Tibial artery (tissue), 4 donors: ENCODE measurements around the gene CRYBA4.

Source experiments
- DNase-seq, 2 donors: peaks; one replicate each; pipeline ENCODE4 v3.0.0-alpha.2; 2019
- H3K27ac ChIP-seq, 2 donors: fragments of 200-600 bp; sonication (generic) in 1 of 2; 1 replicate in 1 of 2; 2 replicates in 1 of 2; pipeline ENCODE4 v1.5.1; 2018 to 2019; ENCODE audit warnings: mild to moderate bottlenecking in 1 of 2
- H3K27me3 ChIP-seq, 2 donors: fragments of 200-600 bp; sonication (generic) in 1 of 2; one replicate each; pipeline versions ENCODE4 v1.5.1 to v1.6.0; 2016 to 2019
- H3K36me3 ChIP-seq, 3 donors: fragments of 200-600 bp; sonication (generic) in 2 of 3; one replicate each; pipeline ENCODE4 v1.5.1; 2016 to 2019; ENCODE audit warnings: mild to moderate bottlenecking in 2 of 3
- H3K4me1 ChIP-seq, 4 donors: fragments of 200-600 bp; sonication (generic) in 2 of 4; 1 replicate in 3 of 4; 2 replicates in 1 of 4; pipeline ENCODE4 v1.5.1; 2016 to 2019
- H3K4me3 ChIP-seq, 2 donors: fragments of 200-600 bp; sonication (generic) in 1 of 2; 1 replicate in 1 of 2; 2 replicates in 1 of 2; pipeline ENCODE4 v1.5.1; 2018 to 2019; ENCODE audit warnings: mild to moderate bottlenecking in 2 of 2
- H3K9me3 ChIP-seq, 3 donors: fragments of 200-600 bp; sonication (generic) in 1 of 3; one replicate each; pipeline ENCODE4 v1.5.1; 2016 to 2019
- intact Hi-C: fragments of 100-400 bp; cut with DNase I; formaldehyde crosslinking; loops from one replicate; pipeline ENCODE4 v1.15.0; 2023; ENCODE audit warnings: low total_unique reads
- TF ChIP-seq, protein P1 (sequence below), 2 experiments: fragments of 200-600 bp in 1 of 2; fragments of 450-650 bp in 1 of 2; IDR thresholded peaks; one replicate each; pipeline ENCODE4 v1.5.1; 2017 to 2019; ENCODE audit warnings: antibody characterized with exemption in 2 of 2, mild to moderate bottlenecking in 1 of 2, moderate library complexity in 1 of 2

The CRYBA4 gene

DNA sequence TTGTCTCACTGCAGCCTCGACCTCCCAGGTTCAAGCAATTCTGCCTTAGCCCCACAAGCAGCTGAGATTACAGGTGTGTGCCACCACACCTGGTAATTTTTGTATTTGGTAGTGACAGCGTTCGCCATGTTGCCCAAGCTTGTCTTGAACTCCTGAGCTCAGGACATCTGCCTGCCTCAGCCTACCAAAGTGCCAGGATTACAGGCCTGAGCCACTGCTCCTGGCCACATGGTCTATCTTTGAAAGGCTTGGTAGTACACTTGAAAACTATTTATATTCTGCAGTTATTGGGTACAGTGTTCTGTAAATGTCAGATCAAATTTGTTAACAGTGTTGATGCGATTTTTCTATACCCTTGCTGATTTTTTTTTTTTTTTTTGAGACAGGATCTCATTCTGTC lies 9.5 kb downstream of the CRYBA4 start:
- Histone ChIP-seq H3K4me1 (no peaks in the 10 kb centered on the region), H3K36me3 (no peaks in the 10 kb centered on the region), H3K27me3 (peaks cover 0 to 18% of the 10 kb centered on the region in 2 donors), H3K4me3 (no peak overlapping the region), H3K27ac (no peak overlapping the region), H3K9me3 (no peaks in the 10 kb centered on the region)
- intact Hi-C loops: no loop called here
- no peak for DNase-seq
- TF ChIP-seq, protein P1, sequence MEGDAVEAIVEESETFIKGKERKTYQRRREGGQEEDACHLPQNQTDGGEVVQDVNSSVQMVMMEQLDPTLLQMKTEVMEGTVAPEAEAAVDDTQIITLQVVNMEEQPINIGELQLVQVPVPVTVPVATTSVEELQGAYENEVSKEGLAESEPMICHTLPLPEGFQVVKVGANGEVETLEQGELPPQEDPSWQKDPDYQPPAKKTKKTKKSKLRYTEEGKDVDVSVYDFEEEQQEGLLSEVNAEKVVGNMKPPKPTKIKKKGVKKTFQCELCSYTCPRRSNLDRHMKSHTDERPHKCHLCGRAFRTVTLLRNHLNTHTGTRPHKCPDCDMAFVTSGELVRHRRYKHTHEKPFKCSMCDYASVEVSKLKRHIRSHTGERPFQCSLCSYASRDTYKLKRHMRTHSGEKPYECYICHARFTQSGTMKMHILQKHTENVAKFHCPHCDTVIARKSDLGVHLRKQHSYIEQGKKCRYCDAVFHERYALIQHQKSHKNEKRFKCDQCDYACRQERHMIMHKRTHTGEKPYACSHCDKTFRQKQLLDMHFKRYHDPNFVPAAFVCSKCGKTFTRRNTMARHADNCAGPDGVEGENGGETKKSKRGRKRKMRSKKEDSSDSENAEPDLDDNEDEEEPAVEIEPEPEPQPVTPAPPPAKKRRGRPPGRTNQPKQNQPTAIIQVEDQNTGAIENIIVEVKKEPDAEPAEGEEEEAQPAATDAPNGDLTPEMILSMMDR (IDR thresholded peaks at IDR 0.05): no peak

DNA sequence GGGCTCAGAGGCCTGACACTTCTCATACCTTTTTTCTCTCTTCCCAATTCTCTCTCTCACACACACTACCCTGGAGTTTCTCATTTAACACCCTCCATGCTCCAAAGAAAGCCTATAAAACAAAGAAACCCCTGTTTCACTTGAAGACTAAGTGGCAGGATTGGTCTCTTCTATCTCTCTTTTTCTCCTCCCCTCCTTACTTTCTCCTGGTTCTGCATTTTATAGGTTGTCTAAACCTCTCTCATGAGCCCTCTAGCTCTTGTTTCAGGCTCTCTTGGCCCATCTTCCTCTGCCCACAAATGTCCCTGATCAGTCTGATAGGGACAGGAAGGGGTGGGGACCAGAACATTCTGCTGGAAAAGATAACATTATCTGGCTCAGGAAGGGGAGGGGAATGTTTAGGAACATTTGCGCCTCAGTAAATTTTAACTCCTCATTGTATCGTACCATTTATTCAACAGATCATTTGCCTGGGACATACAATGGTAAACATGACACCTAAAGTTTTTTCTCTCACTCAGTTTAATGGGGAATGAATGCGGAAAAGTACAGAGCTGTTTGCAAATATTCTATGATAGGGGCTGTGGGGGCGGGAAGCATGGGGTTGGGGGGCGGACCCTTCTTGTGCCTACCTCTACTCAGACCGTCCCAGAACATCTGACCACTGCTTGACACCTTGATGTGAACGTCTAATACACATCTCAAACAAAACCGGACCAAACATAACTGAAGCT lies 10.8 kb downstream of the CRYBA4 start:
- Histone ChIP-seq H3K36me3 (no peaks in the 10 kb centered on the region), H3K4me3 (no peak overlapping the region), H3K27ac (no peak overlapping the region), H3K9me3 (no peaks in the 10 kb centered on the region), H3K4me1 (no peaks in the 10 kb centered on the region), H3K27me3 (peaks cover 0 to 26% of the 10 kb centered on the region in 2 donors)
- intact Hi-C loops: no loop called here
- TF ChIP-seq, protein P1 (IDR thresholded peaks at IDR 0.05): no peak
- DNase-seq: no peak

DNA sequence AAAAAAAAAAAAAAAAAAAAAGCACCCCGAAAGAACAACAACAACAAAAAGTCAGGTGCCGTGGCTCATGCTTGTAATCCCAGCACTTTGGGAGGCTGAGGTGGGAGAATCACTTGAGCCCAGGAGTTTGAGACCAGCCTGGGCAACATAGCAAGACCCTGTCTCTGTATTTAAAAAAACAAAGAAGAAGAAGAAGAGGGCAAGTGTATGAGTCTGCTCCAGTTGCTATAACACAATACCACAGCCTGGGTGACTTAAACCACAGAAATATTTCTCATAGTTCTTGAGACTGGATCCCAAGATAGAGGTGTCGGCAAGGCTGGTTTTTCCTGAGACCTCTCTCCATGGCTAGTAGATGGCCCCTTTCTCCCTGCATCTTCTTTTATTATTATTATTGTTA lies 12.4 kb downstream of the CRYBA4 start:
- H3K4me1 ChIP-seq: no peaks in the 10 kb centered on the region
- TF ChIP-seq, protein P1 (IDR thresholded peaks at IDR 0.05): no peak
- H3K36me3 ChIP-seq: no peaks in the 10 kb centered on the region
- H3K27ac ChIP-seq: no peak overlapping the region
- no peak for DNase-seq
- H3K9me3 ChIP-seq: no peaks in the 10 kb centered on the region
- no peak overlapping the region for H3K4me3 ChIP-seq
- peaks cover 0 to 30% of the 10 kb centered on the region in 2 donors for H3K27me3 ChIP-seq
- intact Hi-C loops: no loop called here

DNA sequence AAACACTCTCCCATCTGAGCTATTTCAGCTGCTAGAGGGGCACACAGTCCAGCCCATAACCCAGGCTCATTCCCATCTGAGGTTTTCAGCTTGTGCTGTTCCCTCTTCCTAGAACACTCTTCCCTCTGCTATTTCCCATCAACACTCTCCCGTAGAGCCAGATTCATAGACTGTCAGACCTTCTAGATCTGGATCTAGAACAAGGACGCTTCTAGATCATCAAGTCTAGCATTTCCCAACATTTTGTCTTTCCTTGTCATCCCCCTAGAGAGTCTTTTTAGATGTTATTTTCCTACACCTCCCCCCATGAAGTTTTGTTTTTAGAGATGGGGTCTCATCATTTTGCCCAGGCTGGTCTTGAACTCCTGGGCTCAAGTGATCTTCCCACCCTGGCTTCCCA lies 13.4 kb downstream of the CRYBA4 start:
- TF ChIP-seq, protein P1 (IDR thresholded peaks at IDR 0.05): no peak
- H3K4me1 ChIP-seq: no peaks in the 10 kb centered on the region
- no peak overlapping the region for H3K27ac ChIP-seq
- intact Hi-C loops: no loop called here
- H3K36me3 ChIP-seq: no peaks in the 10 kb centered on the region
- H3K4me3 ChIP-seq: no peak overlapping the region
- DNase-seq: no peak
- peaks cover 0 to 34% of the 10 kb centered on the region in 2 donors for H3K27me3 ChIP-seq
- H3K9me3 ChIP-seq: no peaks in the 10 kb centered on the region

DNA sequence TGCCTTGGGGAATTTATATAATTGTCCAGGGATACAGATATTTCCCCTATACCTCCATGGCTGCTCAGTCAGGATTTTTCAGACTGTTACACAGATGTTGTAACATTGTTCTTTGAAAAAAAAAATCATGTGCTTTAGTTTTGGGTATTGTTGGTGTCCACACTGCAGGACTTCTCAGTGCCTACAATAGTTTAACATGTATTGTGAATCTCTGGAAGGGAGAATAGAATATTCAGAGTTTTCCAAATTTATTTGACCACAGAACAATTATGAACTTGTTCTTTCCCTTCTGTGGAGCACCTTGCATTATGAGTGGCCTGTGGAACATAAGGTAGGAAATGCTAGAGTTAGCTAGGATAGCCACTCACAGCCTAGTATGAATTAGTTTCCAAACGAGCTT lies 14.5 kb downstream of the CRYBA4 start:
- Histone ChIP-seq H3K9me3 (no peaks in the 10 kb centered on the region), H3K36me3 (no peaks in the 10 kb centered on the region), H3K4me3 (no peak overlapping the region), H3K4me1 (no peaks in the 10 kb centered on the region), H3K27me3 (peaks cover 0 to 43% of the 10 kb centered on the region in 2 donors), H3K27ac (no peak overlapping the region)
- no peak for DNase-seq
- intact Hi-C loops: no loop called here
- TF ChIP-seq, protein P1 (IDR thresholded peaks at IDR 0.05): no peak
